GM23338 (cell line): Measurements from ENCODE around the gene BPI. TPM values are rescaled to one million over a fixed set of nuclear protein-coding genes. Genes with fewer than 3 reads are reported as not detected.
"Not testable (repeated sequence)": the region's sequence is repeated elsewhere in the genome, so short reads cannot be mapped to it uniquely, and the experiment has no call there.

ENCODE experiments used
- ATAC-seq: fragments of 200-7000 bp; cut with Tn5 transposase; 3 replicates; pipeline ENCODE4 v1.9.1; 2020
- DNase-seq: peaks from one replicate; pipeline ENCODE4 v3.0.0-alpha.2; 2015; ENCODE audit warnings: low spot score
- H2AFZ ChIP-seq: fragments of 200-600 bp; sonication (generic); 2 replicates; pipeline ENCODE4 v1.8.0; 2016; ENCODE audit warnings: antibody characterized with exemption, mild to moderate bottlenecking, moderate library complexity
- H3F3A ChIP-seq: fragments of 200-600 bp; sonication (generic); replicated peaks from 2 replicates; pipeline ENCODE4 v1.8.0; 2017; ENCODE audit warnings: antibody characterized with exemption, mixed run types, low read depth
- H3K27ac ChIP-seq: fragments of 200-600 bp; sonication (generic); 2 replicates; pipeline ENCODE4 v1.6.1; 2016; ENCODE audit warnings: low read depth
- H3K27me3 ChIP-seq: fragments of 200-600 bp; sonication (generic); 2 replicates; pipeline ENCODE4 v1.8.0; 2016; ENCODE audit warnings: mild to moderate bottlenecking, mixed run types, moderate library complexity; ENCODE audit not compliant: insufficient read depth
- H3K36me3 ChIP-seq: fragments of 200-600 bp; sonication (generic); 2 replicates; pipeline ENCODE4 v1.8.0; 2016; ENCODE audit warnings: mild to moderate bottlenecking; ENCODE audit not compliant: insufficient read depth
- H3K4me1 ChIP-seq: fragments of 200-600 bp; sonication (generic); 2 replicates; pipeline ENCODE4 v1.8.0; 2016; ENCODE audit warnings: mild to moderate bottlenecking, moderate library complexity; ENCODE audit not compliant: insufficient read depth
- H3K4me2 ChIP-seq: fragments of 200-600 bp; sonication (generic); 2 replicates; pipeline ENCODE4 v1.7.1; 2017; ENCODE audit warnings: mixed run types
- H3K4me3 ChIP-seq: fragments of 200-600 bp; sonication (generic); 2 replicates; pipeline ENCODE4 v1.6.1; 2016; ENCODE audit warnings: mixed run types
- H3K79me2 ChIP-seq: fragments of 200-600 bp; sonication (generic); replicated peaks from 2 replicates; pipeline ENCODE4 v1.8.0; 2017; ENCODE audit warnings: mild to moderate bottlenecking; ENCODE audit not compliant: insufficient read depth
- H3K9me2 ChIP-seq: fragments of 200-600 bp; sonication (generic); 2 replicates; pipeline ENCODE4 v1.8.0; 2017; ENCODE audit not compliant: insufficient read depth
- H4K20me1 ChIP-seq: fragments of 200-600 bp; sonication (generic); replicated peaks from 2 replicates; pipeline ENCODE4 v1.8.0; 2017; ENCODE audit warnings: mild to moderate bottlenecking; ENCODE audit not compliant: insufficient read depth
- H3K27ac Mint-ChIP-seq: 2 replicates; pipeline ENCODE4 v1.8.0; 2020; ENCODE audit warnings: inconsistent platforms, mild to moderate bottlenecking, moderate library complexity, mixed read lengths
- H3K27me3 Mint-ChIP-seq: 3 replicates; pipeline ENCODE4 v1.8.0; 2022; ENCODE audit warnings: low read depth, mild to moderate bottlenecking, moderate library complexity, mixed read lengths, inconsistent platforms; ENCODE audit not compliant: insufficient read depth, poor library complexity
- H3K36me3 Mint-ChIP-seq: 3 replicates; pipeline ENCODE4 v1.8.0; 2021; ENCODE audit warnings: low read depth, mild to moderate bottlenecking, inconsistent platforms, moderate library complexity, mixed read lengths
- H3K4me1 Mint-ChIP-seq: 3 replicates; pipeline ENCODE4 v1.8.0; 2020; ENCODE audit warnings: mild to moderate bottlenecking, inconsistent platforms, mixed read lengths
- H3K4me3 Mint-ChIP-seq: 3 replicates; pipeline ENCODE4 v1.8.0; 2021; ENCODE audit warnings: moderate library complexity, mild to moderate bottlenecking, inconsistent platforms, mixed read lengths
- H3K9me3 Mint-ChIP-seq: 3 replicates; pipeline ENCODE4 v1.8.0; 2020; ENCODE audit warnings: moderate library complexity, mild to moderate bottlenecking, inconsistent platforms, mixed read lengths
- CREB1 ChIP-seq: fragments of 250-450 bp; sonication (Bioruptor Pico); IDR thresholded peaks from 2 replicates; pipeline ENCODE4 v1.5.0; 2020; ENCODE audit warnings: low read depth, mild to moderate bottlenecking, moderate library complexity
- EZH2 ChIP-seq: fragments of 200-600 bp; sonication (generic); IDR thresholded peaks from one replicate; pipeline ENCODE4 v1.8.0; 2017; ENCODE audit warnings: antibody characterized with exemption, mild to moderate bottlenecking, low read depth; ENCODE audit not compliant: unreplicated experiment
- POLR2AphosphoS5 ChIP-seq: IDR thresholded peaks from 2 replicates; pipeline ENCODE4 v1.6.1; 2016; ENCODE audit warnings: antibody characterized with exemption, low read depth
- STAT1 ChIP-seq: IDR thresholded peaks from one replicate; pipeline ENCODE4 v1.6.1; 2016; ENCODE audit warnings: antibody characterized with exemption; ENCODE audit not compliant: unreplicated experiment
- ZNF114 ChIP-seq: fragments of 250-450 bp; sonication (Bioruptor Pico); IDR thresholded peaks from 2 replicates; pipeline ENCODE4 v1.5.0; 2020; ENCODE audit warnings: mild to moderate bottlenecking, moderate library complexity
- ZNF331 ChIP-seq: fragments of 250-450 bp; sonication (Bioruptor Pico); IDR thresholded peaks from 2 replicates; pipeline ENCODE4 v1.5.0; 2020; ENCODE audit warnings: low read depth, mild to moderate bottlenecking, moderate library complexity
- polyA plus RNA-seq: library from polyadenylated mRNA; unstranded; fragments of >200 nt; fragmentation: Nextera tagmentation; extraction: Ambion mirVana; gene quantifications from 2 replicates; pipeline ENCODE4 v1.2.1, GENCODE V29; 2016
- total RNA-seq: library from RNA; depleted of rRNA; stranded (reverse); fragments of >200 nt; shearing (Covaris generic); gene quantifications from 2 replicates; pipeline ENCODE4 v1.2.3, GENCODE V29; 2014
- TF ChIP-seq, protein P1 (sequence below): IDR thresholded peaks from 2 replicates; pipeline ENCODE4 v1.6.1; 2016; ENCODE audit warnings: antibody characterized with exemption
- TF ChIP-seq, protein P2 (sequence below): fragments of 250-450 bp; sonication (Bioruptor Pico); IDR thresholded peaks from 2 replicates; pipeline ENCODE4 v1.5.0; 2020; ENCODE audit warnings: mild to moderate bottlenecking, moderate library complexity

Gene BPI
- total and polyA plus RNA-seq, 2 experiments from 2014 or later, result not detected

DNA sequence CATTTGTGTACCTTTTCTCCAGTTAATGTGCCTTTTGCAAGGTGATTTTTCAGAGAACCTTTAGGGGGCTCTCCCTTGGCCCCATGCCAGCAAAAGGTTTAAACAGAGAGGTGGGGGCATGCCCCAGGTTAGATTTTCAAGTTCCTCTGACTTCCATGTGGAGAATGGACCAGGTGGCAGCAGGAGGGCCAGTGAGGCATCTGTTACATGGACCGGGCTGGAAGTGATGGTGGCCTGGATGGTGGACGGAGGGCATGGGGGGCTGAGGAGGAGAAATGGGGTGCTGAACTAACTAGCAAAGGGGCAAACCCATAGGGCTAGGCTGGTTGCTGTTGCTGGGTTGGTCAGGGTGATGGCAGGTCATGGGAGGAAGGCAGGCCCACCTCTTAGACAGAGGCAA lies 20.7 kb upstream of the BPI start:
- H3K9me3 Mint-ChIP-seq, result peaks cover 19% of the 10 kb centered on the region
- H3K4me1 Mint-ChIP-seq, result peaks cover 12% of the 10 kb centered on the region
- no peaks in the 10 kb centered on the region for H3F3A ChIP-seq
- no peak overlapping the region for H3K4me3 ChIP-seq
- TF ChIP-seq, protein P1, sequence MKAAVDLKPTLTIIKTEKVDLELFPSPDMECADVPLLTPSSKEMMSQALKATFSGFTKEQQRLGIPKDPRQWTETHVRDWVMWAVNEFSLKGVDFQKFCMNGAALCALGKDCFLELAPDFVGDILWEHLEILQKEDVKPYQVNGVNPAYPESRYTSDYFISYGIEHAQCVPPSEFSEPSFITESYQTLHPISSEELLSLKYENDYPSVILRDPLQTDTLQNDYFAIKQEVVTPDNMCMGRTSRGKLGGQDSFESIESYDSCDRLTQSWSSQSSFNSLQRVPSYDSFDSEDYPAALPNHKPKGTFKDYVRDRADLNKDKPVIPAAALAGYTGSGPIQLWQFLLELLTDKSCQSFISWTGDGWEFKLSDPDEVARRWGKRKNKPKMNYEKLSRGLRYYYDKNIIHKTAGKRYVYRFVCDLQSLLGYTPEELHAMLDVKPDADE, result no peak
- TF ChIP-seq STAT1 (no peak), ZNF331 (no peak), CREB1 (CRISPR knock-in tag) (no peak), EZH2 (no peak), POLR2AphosphoS5 (no peak), ZNF114 (CRISPR knock-in tag) (no peak)
- TF ChIP-seq, protein P2, sequence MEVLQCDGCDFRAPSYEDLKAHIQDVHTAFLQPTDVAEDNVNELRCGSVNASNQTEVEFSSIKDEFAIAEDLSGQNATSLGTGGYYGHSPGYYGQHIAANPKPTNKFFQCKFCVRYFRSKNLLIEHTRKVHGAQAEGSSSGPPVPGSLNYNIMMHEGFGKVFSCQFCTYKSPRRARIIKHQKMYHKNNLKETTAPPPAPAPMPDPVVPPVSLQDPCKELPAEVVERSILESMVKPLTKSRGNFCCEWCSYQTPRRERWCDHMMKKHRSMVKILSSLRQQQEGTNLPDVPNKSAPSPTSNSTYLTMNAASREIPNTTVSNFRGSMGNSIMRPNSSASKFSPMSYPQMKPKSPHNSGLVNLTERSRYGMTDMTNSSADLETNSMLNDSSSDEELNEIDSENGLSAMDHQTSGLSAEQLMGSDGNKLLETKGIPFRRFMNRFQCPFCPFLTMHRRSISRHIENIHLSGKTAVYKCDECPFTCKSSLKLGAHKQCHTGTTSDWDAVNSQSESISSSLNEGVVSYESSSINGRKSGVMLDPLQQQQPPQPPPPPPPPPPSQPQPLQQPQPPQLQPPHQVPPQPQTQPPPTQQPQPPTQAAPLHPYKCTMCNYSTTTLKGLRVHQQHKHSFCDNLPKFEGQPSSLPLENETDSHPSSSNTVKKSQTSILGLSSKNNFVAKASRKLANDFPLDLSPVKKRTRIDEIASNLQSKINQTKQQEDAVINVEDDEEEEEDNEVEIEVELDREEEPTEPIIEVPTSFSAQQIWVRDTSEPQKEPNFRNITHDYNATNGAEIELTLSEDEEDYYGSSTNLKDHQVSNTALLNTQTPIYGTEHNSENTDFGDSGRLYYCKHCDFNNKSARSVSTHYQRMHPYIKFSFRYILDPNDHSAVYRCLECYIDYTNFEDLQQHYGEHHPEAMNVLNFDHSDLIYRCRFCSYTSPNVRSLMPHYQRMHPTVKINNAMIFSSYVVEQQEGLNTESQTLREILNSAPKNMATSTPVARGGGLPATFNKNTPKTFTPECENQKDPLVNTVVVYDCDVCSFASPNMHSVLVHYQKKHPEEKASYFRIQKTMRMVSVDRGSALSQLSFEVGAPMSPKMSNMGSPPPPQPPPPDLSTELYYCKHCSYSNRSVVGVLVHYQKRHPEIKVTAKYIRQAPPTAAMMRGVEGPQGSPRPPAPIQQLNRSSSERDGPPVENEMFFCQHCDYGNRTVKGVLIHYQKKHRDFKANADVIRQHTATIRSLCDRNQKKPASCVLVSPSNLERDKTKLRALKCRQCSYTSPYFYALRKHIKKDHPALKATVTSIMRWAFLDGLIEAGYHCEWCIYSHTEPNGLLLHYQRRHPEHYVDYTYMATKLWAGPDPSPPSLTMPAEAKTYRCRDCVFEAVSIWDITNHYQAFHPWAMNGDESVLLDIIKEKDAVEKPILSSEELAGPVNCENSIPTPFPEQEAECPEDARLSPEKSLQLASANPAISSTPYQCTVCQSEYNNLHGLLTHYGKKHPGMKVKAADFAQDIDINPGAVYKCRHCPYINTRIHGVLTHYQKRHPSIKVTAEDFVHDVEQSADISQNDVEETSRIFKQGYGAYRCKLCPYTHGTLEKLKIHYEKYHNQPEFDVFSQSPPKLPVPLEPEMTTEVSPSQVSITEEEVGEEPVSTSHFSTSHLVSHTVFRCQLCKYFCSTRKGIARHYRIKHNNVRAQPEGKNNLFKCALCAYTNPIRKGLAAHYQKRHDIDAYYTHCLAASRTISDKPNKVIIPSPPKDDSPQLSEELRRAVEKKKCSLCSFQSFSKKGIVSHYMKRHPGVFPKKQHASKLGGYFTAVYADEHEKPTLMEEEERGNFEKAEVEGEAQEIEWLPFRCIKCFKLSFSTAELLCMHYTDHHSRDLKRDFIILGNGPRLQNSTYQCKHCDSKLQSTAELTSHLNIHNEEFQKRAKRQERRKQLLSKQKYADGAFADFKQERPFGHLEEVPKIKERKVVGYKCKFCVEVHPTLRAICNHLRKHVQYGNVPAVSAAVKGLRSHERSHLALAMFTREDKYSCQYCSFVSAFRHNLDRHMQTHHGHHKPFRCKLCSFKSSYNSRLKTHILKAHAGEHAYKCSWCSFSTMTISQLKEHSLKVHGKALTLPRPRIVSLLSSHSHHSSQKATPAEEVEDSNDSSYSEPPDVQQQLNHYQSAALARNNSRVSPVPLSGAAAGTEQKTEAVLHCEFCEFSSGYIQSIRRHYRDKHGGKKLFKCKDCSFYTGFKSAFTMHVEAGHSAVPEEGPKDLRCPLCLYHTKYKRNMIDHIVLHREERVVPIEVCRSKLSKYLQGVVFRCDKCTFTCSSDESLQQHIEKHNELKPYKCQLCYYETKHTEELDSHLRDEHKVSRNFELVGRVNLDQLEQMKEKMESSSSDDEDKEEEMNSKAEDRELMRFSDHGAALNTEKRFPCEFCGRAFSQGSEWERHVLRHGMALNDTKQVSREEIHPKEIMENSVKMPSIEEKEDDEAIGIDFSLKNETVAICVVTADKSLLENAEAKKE, result no peak
- no peaks in the 10 kb centered on the region for H3K36me3 ChIP-seq
- H3K27me3 ChIP-seq, result no peaks in the 10 kb centered on the region
- no peak overlapping the region for H3K4me2 ChIP-seq
- H2AFZ ChIP-seq, result no peak overlapping the region
- H3K79me2 ChIP-seq, result no peaks in the 10 kb centered on the region
- H3K27ac Mint-ChIP-seq, result no peak overlapping the region
- no peak for ATAC-seq
- H3K4me1 ChIP-seq, result no peaks in the 10 kb centered on the region
- peaks cover 6% of the 10 kb centered on the region for H3K27me3 Mint-ChIP-seq
- no peak overlapping the region for H3K4me3 Mint-ChIP-seq
- no peaks in the 10 kb centered on the region for H4K20me1 ChIP-seq
- H3K9me2 ChIP-seq, result no peaks in the 10 kb centered on the region
- peaks cover 3% of the 10 kb centered on the region; the same call in 2 of the 3 replicates for H3K36me3 Mint-ChIP-seq
- no peak for DNase-seq
- no peak overlapping the region for H3K27ac ChIP-seq

DNA sequence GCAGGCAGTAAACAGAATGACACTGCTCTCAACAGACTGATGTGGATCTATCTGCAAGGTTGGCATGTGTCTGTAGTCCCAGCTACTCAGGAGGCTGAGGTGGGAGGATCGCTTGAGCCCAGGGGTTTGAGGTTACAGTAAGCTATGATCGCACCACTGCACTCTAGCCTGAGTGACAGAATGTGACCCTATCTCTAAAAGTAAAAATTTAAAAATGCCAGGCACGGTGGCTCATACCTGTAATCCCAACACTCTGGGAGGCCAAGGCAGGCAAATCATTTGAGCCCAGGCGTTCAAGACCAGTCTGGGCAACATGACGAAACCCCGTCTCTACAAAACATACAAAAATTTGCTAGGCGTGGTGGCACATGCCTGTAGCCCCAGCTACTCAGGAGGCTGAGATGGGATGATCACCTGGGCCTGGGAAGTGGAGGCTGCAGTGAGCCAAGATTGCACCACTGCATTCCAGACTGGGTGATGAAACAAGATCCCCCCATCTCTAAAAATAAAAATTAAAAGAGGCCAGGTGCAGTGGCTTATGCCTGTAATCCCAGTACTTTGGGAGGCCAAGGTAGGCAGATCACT lies 19.8 kb upstream of the BPI start:
- H3K9me2 ChIP-seq, H3K27ac ChIP-seq, H2AFZ ChIP-seq, H3K27me3 ChIP-seq, H3K4me2 ChIP-seq, H3K36me3 Mint-ChIP-seq, DNase-seq, H3F3A ChIP-seq, H3K36me3 ChIP-seq, H3K79me2 ChIP-seq, H3K27ac Mint-ChIP-seq, ATAC-seq, H3K4me3 ChIP-seq, H3K4me3 Mint-ChIP-seq, H3K27me3 Mint-ChIP-seq, H3K4me1 ChIP-seq, H4K20me1 ChIP-seq: not testable (repeated sequence)
- H3K9me3 Mint-ChIP-seq, result peaks cover 19% of the 10 kb centered on the region
- peaks cover 12% of the 10 kb centered on the region for H3K4me1 Mint-ChIP-seq
